Adipose tissue (tissue), 3 donors: ENCODE results near the gene ESRRB. TPM values are rescaled to one million over a fixed set of nuclear protein-coding genes. Genes with fewer than 3 reads are reported as not detected.

Experiments used
- H3K27ac ChIP-seq: one replicate; pipeline ENCODE4 v1.5.1; 2013; ENCODE audit warnings: low read depth, low read length
- WGBS, 3 donors: extraction: QIAGEN DNeasy Blood & Tissue Kit; methylation state at CpG; one replicate each; pipeline ENCODE4 v1.1.7; 2013; 5-methylcytosine and 5-hydroxymethylcytosine counted together
- polyA plus RNA-seq, 3 donors: library from polyadenylated mRNA; stranded (reverse); fragments of 200-250 nt; gene quantifications; one replicate each; pipeline ENCODE4 v1.2.3, GENCODE V29; 2013
- donor health status: healthy with polysubstance abuse.
- donor health status: Bipolar disorder and iron deficiency.
- donor health status: healthy.

Gene ESRRB
- polyA plus RNA-seq, 3 donors: 0.23 to 0.52 (median 0.34) TPM

DNA sequence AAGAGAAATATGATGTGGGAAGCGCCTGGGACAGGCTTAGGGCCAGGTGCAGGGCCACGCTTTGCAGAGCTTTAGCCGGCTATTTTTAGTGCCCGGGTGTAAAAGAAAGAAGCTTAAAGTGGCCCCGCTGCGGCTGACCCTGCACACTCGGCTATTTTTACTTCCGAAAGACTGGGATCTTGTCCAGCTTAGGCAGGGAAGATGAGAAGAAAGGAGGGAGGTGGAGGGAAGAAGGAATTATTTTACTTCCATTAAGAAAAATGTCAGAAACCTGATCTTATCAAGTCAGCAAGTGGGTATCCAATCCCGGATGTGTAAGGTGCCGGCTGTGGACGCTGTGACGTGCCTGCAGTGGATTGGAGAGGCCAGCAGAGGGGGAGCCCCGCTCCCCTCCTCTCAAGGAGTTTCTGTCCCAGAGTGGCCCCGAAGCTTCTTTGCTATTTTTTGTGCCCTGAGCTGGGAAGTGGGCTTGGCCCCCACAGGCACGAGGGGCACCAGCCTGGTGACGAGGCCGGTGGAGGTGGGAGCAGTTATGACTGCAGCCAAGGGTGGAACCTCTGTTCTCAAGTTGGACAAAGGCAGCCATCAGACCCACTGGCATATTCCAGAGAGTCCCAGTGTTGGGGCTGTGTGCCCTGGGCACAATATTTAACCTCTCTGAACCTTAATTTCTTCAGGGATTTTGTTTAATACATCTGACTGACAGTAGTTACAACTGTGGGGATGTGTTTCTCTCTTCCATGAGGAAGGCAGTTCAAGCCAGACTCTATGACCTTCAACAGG is 97.7 kb downstream of the ESRRB start:
- no peak overlapping the region for H3K27ac ChIP-seq
- 17 to 45% (median 20%) methylated on average over 17 of the region's 17 CpGs for WGBS, 3 donors

DNA sequence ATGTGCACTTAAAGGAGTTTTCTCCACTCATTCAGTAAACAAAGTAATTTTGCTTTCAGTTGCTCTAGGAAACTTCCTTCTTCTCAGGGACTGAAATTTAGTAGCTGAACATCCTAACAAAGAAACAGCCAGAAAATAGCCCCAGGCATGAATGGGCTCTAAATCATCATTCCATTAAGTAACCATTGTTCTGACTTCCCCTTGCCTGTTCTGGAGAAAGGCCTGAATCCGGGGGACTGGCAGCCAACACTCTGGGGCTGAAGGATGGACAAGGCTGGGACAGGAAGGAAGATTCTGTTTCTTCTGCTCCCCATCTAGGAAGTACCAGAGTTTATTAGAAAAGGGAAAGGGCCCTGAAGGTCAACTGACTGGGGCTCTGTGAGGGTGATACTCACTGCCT is 104.5 kb downstream of the ESRRB start:
- WGBS, 3 donors: 32 to 59% (median 47%) methylated on average over 1 of the region's 1 CpG

DNA sequence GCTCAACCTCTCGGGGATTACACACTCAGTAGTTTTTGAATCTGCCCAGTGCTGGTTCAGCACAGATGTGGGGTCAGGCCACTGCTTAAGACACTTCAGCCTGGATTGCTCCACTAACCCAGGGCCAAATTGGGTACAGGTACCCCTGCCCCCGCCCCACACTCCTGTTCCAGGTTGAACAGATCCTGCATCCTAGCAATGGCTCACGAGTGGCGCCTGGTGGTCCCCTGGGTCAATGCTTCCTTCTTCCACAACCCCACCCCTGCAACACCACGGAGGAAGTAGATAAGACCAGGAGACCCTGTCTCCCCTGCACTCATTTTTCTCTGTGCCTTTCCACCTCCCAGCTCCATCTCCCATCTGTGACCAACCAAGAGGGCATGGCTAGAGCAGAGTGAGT is 108.4 kb downstream of the ESRRB start:
- WGBS, 3 donors: 57 to 63% (median 61%) methylated on average over 5 of the region's 5 CpGs
- H3K27ac ChIP-seq: no peak overlapping the region

More for the DNA sequence above, 104.5 kb downstream of the ESRRB start:
- H3K27ac ChIP-seq: no peak overlapping the region

DNA sequence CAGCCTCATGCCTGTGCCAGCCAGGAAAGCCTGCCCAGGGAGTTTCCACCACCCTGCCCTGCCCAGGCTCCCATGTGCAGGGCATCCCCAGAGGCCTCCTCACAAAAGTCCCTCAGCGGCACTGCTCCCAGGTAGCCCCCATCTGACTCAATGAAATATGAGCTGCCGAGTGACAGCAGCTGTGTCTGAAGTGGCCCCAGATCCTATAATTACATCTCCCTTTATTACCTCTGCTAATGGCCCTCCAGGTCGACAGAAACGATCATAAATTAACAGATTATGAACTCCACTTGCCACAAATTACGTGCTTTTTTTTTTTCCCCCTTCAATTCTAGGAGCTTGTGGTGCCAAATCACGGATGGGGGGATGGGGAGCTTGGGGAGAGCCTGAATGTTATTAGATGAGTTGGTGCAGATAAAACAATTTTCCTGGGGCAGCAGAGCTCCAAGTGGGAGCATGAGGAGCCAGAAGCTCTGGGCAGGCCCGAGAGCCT is 110.4 kb downstream of the ESRRB start:
- 46 to 75% (median 69%) methylated on average over 7 of the region's 7 CpGs for WGBS, 3 donors
- H3K27ac ChIP-seq: no peak overlapping the region

DNA sequence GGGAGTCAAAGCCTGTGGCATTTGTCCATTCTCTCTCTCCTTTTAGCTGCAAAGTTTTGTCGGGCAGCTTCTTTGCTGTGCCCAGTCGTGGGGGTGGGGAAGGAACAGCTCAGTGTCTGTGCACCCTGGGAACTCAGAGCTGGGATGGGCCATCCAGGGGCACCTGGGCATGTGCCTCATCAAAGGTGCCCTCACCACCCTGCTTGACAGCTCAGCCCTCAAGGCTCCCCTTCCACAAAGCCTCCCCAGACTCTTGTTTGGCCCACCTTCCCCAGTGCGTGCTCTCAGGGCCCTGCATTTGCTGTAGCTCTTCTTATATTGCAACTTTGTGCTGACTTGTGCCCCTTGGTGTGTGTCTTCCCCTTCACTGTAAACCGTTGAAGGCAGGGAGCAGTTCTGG is 112.6 kb downstream of the ESRRB start:
- 71 to 89% (median 82%) methylated on average over 4 of the region's 4 CpGs for WGBS, 3 donors
- H3K27ac ChIP-seq: no peak overlapping the region

DNA sequence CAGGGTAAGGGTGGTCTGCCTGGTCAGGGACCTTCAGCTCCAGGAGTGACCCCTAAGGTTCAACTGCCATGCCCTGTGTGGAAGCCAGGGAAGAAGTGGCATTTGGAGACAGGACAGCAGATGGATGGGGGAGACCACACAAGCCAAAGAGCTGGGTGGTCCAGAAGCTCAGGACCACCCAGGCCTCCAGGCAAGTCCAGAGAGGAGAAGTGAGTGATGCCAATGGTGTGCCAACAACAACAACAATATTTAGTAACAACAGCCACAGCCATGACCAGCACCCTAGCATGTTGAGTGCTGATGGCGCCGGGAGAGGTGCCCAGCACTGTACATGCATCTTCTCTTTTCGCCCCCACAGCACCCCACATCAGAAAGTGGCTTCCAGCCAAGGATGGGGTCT is 113.7 kb downstream of the ESRRB start:
- WGBS, 3 donors: 93 to 100% (median 94%) methylated on average over 3 of the region's 3 CpGs
- H3K27ac ChIP-seq: no peak overlapping the region

DNA sequence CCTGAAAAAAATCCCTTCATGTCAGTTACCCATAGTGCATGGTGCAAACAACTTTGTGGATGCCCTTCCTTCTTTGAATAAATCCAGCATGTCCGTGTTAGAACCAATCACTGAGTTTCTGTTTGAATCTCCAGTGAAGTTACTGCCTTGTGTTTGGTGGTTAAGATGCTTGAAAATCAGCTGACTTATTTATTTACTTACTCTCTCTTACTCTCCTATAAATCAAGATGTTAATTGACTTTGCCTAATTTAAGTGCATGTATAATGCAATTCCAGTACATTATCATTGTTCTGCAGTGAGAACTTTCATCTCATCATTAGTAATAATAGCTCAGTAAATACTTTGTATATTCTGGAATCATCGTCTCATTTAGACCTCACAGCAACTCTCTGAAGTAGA is 114.2 kb downstream of the ESRRB start:
- no peak overlapping the region for H3K27ac ChIP-seq
- WGBS, 3 donors: 73 to 89% (median 84%) methylated on average over 2 of the region's 2 CpGs

DNA sequence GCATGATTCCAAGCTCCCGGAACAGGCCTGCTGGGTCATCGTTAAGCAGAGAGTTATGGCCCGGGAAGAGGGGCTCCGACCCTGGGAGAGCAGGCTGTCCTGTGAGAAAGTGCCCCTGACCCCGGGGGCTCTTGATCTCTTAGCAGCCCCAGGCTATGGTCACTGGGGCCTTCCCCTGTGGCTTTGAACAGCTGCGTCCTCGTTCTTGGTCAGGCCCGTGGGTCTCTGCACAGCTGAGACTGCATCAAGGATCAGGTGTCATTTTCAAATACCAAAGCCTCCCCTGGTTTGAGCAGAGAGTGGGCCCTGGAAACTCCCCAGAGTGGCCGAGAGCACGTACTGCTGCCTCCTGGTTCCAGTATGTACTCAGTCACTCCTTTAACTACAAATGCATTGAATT is 114.8 kb downstream of the ESRRB start:
- H3K27ac ChIP-seq: no peak overlapping the region
- WGBS, 3 donors: 57 to 76% (median 66%) methylated on average over 10 of the region's 10 CpGs

DNA sequence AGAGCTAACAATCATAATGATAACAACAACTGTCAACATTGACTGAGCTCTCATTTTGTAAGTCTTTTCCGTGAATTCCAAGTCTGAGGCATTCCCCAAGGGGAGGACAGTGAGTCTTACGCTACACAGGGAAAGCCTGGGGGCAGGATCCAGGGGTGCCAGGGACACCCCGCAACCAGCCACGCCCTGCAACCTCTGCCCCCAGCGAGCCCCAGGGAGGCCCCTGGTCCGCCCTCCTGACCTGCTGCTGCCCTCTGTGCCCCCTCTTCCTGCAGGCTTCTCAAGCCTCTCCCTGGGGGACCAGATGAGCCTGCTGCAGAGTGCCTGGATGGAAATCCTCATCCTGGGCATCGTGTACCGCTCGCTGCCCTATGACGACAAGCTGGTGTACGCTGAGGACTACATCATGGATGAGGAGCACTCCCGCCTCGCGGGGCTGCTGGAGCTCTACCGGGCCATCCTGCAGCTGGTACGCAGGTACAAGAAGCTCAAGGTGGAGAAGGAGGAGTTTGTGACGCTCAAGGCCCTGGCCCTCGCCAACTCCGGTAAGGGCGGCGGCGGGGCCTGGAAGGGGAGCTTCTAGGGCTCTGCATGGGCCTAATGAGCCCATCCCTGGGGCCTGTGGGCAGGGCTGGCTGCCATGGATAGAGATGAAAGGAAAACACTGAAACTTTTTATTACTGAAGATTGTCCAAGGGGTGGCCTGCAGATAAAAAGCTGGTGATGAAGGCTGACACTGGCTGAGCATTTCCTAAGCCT is 115.4 kb downstream of the ESRRB start:
- 84 to 90% (median 89%) methylated on average over 22 of the region's 22 CpGs for WGBS, 3 donors
- no peak overlapping the region for H3K27ac ChIP-seq

DNA sequence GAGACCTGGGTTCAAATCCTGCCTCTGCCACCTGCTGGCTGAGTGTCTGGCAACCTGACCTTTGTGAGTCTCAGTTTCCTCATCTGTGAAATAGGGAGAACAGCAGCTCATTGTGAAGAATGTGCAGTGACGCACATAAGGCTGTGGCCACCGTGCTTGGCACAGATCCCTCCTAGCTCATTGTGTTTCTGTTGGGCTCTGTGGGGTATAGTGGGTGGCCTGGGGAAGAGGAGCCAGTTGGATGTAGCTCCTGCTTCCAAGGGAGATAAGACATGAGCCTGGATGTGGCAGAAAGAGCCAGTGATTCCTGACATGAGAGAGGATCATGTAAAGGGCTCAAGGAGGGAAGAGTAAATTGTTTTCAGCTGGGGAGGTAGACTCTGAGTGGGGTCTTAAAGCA is 120.0 kb downstream of the ESRRB start:
- no peak overlapping the region for H3K27ac ChIP-seq
- WGBS, 3 donors: 84 to 99% (median 87%) methylated on average over 2 of the region's 2 CpGs

DNA sequence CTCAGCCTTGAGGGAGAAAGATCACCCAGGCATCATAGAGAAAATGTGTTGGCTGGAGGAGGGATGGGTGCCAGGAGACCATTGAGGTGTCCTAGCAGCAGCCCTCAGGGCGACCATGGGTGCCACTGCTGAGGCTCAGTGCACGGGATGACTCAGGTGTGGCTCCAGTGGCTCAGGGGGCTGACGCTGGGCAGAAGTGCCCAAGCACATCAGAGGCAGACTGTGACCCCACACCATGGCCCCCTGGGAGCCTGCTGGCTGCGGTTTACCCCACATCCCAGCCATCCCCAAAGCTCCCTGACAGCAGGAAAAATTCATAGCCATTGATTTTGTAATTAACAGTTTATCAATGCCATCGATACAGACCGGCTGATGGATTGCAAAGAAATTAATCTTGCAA is 120.7 kb downstream of the ESRRB start:
- 28 to 69% (median 65%) methylated on average over 6 of the region's 6 CpGs for WGBS, 3 donors

DNA sequence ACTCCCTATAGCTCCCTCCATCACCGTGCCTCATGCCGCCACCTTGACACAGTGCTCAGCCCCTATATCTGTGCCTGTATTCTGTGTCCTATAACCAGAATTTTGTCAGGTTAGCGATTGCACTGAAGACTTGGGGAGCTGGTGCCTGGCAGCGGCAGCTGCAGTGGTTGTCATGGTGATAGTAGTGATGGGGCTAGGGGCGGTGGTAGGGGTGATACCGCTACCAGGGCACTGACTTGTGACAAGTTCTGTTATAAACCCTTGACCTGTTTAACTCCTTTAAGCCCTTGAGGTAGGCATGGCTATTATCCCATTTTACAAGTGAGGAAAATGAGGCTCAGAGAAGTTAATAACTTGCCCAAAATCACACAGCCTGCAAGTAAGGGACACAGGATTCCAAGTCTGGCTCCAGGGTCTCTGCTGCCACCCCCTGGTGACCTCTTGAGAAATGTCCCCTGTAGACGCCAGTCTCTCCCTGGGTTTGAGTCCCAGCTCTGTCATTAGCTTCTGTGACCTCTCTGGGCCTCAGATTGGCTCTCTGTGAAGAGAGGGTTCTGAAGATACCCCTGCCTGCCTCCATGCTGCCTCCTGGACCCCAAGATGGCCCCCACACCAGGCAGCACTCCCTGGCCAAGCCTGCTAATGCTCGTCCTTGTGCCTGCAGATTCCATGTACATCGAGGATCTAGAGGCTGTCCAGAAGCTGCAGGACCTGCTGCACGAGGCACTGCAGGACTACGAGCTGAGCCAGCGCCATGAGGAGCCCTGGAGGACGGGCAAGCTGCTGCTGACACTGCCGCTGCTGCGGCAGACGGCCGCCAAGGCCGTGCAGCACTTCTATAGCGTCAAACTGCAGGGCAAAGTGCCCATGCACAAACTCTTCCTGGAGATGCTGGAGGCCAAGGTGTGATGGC is 121.9 kb downstream of the ESRRB start:
- WGBS, 3 donors: 63 to 87% (median 79%) methylated on average over 19 of the region's 19 CpGs
- no peak overlapping the region for H3K27ac ChIP-seq

More for the DNA sequence above, 120.7 kb downstream of the ESRRB start:
- no peak overlapping the region for H3K27ac ChIP-seq

DNA sequence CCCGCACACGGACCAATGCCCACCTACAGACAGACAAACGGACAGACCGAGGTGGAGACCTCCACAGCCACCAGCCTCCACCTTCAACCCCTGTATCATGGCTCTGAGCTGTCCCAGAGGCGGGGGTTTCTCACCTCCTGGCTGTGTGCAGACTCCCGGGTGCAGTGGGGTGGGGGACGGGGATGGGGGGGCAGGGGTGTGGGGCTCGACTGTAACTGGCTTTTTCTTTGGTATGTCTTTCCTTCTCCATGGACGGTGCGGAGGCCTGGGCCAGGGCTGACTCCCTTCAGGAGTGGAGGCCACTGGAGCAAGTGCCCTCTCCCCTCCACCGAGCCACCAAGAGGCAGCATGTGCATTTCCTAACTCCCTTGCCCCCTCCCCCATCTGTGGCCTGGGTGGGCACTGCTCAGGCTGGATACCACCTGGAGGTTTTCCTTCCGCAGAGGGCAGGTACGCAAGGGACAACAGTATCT is 122.6 kb downstream of the ESRRB start:
- H3K27ac ChIP-seq: no peak overlapping the region
- 80 to 91% (median 86%) methylated on average over 7 to 13 of the region's 13 CpGs for WGBS, 3 donors

DNA sequence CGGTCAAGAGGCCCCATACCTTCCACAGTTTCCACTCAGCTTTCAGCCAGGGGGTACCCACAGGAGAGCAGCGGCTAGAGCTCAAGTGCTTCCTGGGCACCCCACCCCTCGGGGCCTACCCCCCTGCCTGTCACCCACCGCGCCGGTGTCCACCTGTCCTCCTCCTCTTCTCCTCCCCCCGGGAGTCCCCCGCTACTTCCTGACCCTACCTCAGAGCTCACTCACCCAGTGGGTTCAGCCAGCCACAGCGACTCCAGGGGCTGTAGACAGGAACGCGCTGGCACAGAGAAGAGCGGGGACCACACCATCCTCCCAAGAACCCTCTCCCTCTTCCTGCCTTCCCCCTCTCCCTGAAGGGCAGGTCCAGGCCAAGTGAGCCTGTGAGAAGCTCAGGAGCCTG is 123.0 kb downstream of the ESRRB start:
- 77 to 89% (median 89%) methylated on average over 11 to 12 of the region's 12 CpGs for WGBS, 3 donors
- H3K27ac ChIP-seq: no peak overlapping the region

DNA sequence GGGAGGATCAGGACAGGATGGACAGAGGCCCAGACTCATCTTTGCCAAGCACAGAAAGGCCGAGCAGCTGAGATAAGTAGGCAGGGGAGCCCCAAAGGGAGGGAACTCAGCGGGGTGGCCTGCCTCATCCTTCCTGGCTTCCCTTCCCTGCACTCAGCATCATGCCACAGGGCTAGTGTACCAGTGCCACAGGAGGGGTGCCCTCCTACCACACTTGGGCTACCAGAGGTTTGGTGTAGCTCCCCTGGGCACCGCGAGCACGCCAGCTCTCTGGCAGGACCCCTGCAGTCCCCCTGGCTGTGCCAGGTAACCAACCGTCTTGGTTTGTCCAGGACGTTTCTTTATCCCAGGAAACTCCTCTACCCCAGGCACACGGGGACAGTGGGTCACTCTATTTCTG is 123.5 kb downstream of the ESRRB start:
- WGBS, 3 donors: 81 to 87% (median 82%) methylated on average over 8 of the region's 8 CpGs
- no peak overlapping the region for H3K27ac ChIP-seq

DNA sequence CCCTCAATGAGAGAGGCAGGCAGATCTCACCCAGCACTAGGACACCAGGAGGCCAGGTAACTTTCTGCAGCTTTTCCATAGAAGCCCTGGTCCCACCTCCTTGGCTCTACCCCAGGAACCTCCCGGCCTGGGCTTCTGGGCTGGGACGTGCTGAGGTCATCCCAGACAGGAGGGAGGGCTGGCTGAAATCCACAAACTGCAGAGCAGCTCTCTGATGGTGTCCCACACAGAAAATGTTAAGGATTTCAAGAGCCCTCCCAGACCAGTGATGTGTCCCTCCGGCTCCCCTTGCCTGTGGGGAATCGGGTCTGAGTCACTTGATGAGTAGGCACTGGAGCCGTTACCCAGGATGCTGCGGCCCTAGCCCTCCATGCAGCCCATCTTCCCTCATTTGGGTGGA is 124.1 kb downstream of the ESRRB start:
- WGBS, 3 donors: 45 to 53% (median 46%) methylated on average over 6 of the region's 6 CpGs
- no peak overlapping the region for H3K27ac ChIP-seq

DNA sequence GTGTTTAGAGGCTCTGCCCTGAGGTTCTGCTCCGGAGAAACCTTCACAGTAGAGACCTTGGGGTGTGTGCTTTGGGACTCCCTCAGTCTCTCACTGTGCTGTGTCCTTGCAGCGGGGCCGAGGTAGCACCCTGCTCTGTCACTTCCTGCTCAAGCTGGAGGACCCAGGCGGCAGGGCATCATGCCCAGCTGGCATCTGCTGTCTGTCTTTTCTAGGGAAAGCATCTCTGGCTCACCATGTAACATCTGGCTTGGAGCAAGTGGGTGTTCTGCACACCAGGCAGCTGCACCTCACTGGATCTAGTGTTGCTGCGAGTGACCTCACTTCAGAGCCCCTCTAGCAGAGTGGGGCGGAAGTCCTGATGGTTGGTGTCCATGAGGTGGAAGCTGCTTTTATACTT is 124.5 kb downstream of the ESRRB start:
- WGBS, 3 donors: 73 to 77% (median 74%) methylated on average over 6 of the region's 6 CpGs

DNA sequence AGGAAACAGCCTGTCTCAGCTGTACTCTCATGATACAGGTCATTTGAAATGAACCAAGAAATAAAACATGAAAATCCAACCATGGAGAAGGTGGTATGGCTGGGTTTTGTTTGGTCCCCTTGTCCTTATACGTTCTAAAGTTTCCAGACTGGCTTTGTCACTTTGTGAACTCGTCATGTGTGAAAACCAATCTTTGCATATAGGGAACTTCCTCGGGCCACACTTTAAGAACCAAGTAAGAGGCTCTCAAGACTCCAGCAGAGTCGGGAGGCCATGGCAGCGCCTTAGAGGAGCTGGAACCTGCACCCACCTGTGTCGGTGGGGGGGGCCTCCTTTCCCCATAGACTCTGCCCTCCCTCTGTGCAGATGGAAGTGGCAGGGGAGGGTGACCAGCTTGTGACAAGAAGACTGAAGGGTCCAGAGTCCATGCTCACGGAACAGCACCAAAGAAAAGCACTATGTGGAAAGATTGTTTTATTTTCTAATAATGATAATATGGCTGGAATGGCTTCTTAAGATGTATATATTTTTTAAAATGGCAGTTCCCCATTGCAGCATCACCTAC is 125.3 kb downstream of the ESRRB start:
- no peak overlapping the region for H3K27ac ChIP-seq
- WGBS, 3 donors: 74 to 85% (median 82%) methylated on average over 7 of the region's 7 CpGs

More for the DNA sequence above, 124.5 kb downstream of the ESRRB start:
- H3K27ac ChIP-seq: no peak overlapping the region
